Prostate gland (tissue), 1 donor: ENCODE results near the gene APPBP2.
"Not testable (repeated sequence)": the region's sequence is repeated elsewhere in the genome, so short reads cannot be mapped to it uniquely, and the experiment has no call there.

Experiments
- POLR2A ChIP-seq: fragments of 450-650 bp; IDR thresholded peaks from one replicate; pipeline ENCODE4 v1.6.1; 2016; ENCODE audit warnings: antibody characterized with exemption, mild to moderate bottlenecking
- POLR2AphosphoS5 ChIP-seq: sonication (generic); formaldehyde crosslinking; IDR thresholded peaks from one replicate; pipeline ENCODE4 v1.6.1; 2017; ENCODE audit warnings: antibody characterized with exemption

- TF ChIP-seq POLR2A, POLR2AphosphoS5: not testable (repeated sequence)
Measured at GRCh38 chr17:60490594-60490993, 35.4 kb downstream of the APPBP2 start.
